ENCODE measurements around the gene THAP3.
"Not testable (repeated sequence)": the region's sequence is repeated elsewhere in the genome, so short reads cannot be mapped to it uniquely, and the experiment has no call there.

The THAP3 gene

DNA sequence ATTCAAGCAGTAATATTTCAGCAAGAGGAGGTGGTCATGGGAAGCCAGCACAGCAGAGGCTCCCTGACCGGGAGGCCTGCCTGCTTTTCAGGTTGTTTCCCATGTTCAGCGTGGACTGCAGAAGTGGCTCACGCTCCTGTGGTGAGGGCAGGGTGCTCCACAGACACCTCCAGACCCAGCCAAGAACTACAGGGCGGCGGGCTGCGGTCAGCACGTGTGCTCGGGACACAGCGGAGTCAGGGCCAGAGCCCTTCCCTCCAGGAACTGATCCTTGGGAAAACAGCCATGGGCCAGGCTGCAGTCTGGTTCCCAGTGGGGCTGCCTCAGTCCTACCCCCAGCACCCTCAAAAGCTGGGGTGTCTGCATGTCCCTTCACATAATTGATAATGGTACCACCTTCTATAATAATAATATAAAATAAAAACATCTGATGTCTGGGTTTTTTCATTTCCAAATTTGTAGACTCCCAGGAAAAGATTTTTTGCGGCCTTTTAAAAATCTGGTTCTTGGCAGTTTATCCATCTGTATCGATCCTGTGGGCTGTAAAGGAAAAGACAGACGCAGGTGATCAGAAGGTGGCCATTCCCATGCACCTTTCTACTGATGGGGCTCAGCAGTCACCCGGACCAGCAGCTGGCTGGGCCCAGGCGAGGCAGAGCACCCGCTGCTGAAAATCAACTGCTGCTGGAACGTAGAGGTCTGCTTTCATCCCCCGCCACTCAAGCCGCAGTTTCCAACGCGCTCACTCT lies 10.7 kb downstream of the THAP3 start:
- DNase-seq (ENCODE audit: low read depth) = no peak

DNA sequence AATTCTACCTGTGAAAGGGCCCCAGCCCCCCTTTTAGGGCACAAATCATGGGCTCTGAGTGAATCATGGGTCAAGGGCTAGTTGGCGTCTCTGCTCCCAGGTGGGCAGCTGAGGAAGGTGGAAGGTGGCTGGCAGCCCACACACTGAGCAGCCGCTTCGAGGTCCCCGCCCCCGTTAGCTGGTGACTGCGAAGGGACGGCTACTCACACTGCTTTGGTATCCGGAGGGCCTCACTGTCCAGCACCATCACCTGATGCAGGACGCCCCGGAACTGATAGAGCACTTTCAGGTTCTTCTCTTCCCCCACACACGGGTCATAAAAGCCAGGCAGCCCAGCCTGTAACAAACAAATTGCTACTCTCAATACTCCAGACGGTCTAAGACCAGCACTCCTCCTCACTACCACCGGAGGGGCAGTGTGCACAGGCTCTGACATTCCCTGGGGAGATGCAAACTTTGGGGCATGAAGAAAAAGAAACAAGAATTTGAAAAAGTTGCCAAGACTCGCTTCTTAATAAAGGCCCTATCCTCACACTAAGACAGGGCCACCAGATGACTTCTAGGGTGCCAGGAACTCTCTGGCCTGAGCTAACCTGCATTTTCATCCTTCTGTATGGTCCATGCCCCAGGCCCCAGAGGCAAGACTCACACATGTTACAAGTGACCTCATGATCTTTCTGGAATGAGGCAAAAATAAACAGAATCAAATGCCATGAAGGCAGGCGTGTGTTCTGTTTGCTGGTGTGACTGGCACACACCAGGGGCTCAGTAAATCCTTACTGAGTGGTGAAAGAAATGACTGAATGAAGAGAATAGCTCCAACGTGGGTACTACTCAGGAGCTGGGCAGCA lies 11.5 kb downstream of the THAP3 start:
- DNase-seq (ENCODE audit: low read depth) = no peak

DNA sequence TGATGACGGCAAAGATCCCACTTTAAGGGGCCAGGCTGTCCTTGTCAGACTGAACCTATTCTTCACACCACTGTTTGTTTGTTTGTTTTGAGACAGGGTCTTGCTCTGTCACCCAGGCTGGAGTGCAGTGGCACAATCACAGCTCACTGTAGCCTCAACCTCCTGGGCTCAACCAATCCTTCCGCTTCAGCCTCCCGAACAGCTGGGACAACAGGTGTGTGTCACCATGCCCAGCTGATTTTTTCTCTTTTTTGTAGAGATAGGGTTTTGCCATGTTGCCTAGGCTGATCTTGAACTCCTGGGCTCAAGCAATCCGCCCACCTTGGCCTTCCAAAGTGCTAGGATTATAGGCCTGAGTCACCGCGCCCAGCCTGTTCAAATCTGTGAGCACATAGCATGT lies 12.1 kb downstream of the THAP3 start:
- DNase-seq (ENCODE audit: low read depth) = not testable (repeated sequence)

DNA sequence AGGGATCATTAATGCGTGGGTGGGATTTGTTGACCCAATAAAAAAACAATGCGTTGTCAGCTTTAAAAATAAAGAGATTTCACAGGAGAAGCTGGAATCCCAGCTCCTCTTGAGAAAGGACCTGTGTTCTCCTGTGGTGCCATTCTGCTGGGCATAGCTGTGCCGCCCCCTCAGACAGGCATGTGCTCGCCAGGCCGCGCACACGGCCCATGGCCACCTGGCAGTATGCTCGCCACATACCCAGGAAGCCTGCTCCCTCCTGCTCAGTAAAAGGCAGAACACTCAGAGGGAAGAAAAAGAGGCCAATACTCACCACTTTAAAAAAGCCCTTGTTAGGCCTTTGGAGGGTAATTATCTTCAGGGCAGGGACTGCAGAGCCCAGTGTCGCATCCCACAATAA lies 13.1 kb downstream of the THAP3 start:
- no peak for DNase-seq (ENCODE audit: low read depth)

DNA sequence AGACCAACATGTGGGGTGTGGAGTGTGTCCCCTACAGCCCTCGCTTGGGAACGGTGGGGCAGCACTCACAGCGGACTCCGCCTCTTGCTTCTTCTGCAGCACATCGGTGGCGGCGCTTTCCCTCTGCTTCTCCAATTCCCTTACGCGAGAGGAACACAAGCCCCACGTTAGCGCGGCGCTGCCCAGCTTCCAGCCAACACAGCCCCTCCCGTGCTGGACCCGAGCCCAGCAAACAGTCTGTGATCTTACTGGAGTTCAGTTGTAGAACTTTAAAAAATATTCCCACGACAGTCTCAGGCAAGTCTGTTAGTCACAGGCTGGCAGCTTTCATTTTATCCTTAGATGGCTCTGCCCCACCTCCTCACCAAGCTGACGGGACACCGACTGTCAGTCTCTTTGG lies 13.6 kb downstream of the THAP3 start:
- DNase-seq (ENCODE audit: low read depth) = no peak

DNA sequence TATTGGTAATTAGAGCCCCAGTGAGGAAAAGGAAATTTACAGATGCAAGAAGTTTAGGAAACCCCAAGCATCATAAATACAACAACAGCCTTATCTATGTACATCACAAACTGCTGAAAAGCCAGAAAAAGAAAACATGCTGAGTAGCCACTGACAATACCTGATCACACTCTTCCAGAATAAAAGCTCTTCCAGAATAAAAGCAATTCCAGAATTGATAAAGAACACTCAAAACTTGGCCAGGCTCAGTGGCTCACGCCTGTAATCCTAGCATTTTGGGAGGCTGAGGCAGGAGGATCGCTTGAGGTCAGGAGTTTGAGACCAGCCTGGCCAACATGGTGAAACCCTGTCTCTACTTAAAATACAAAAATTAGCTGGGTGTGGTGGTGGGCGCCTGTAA lies 16.2 kb downstream of the THAP3 start:
- not testable (repeated sequence) for DNase-seq (ENCODE audit: low read depth)

DNA sequence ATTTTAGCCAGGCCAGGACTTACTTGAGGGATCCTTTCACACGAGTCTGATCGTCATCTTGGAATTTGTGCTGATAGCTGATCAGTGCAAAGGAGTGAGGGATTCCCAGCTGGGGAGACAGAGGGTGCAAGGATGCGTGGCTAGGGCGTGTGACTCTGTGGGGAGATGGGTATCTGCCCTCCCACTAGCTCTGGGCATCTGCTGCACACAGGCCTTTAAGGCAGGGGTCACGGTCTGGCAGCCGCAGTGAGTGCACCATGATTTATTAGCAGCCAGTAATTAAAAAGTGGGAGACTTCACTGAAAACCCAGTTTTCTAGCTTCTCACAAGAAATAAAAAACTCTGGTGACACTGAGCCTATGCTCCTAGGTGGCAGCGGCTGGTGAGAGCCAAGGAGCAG lies 20.4 kb downstream of the THAP3 start:
- DNase-seq (ENCODE audit: low read depth) = no peak

DNA sequence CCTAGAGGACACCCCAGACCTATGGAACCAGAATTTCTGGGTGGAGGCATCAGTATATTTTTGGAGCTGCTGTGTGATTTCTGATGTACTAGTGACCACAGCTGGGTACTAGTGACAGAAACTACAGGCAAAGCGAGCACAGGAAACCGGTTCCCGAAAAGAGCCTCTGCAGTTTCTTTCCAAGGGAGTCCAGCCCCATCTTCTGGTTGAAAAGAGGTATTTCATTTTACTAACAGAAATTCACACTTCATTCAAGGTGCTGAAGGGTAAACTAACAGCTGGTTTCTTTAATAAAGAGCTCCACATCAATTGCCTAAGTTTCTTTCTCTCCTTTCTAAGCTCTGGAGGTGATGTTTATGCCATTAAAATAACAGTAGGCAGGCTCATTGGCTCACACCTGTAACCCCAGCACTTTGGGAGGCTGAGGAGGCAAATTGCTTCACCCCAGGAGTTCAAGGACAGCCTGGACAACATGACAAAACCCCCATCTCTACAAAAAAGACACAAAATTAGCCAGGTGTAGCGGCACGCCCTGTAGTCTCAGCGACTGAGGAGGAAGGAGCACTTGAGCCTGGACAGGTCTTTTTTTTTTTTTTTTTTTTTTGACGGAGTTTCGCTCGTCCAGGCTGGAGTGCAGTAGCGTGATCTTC lies 22.0 kb downstream of the THAP3 start:
- DNase-seq (ENCODE audit: low read depth) = no peak

DNA sequence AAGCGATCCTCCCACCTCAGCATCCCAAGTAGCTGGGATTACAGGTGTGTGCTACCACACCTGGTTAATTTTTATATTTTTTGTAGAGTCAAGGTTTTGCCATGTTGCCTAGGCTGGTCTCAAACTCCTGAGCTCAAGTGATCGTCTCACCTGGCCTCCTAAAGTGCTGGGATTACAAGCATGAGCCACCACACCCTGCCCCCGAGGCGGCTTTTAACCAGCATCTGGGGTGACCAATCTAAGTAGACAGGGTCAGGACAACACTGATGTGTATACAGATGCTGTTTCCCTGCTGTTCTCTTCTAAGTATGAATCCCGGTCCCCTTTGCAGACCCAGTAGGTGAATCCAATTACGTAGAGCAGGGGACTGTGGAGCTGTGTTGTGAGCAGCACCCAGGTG lies 23.9 kb downstream of the THAP3 start:
- DNase-seq (ENCODE audit: low read depth) = no peak

DNA sequence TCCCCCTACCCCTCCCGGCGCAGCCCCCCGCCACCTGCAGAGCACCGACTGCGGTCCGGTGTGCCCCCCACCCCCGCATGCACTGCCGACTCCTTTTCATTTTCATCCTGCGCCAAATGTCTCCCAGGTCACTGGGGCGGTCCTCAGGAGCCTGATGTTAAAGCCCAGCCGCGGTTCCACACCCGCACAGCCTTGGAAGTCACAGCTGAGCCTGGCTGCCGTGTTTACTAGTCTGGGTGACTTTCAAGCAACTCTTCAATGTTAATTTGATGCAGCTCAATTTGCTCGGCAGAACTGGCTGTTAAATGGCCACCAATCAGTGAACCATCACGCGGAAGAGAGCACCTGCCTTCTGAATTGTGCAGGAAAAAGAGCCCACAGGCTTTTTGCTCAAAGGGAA lies 27.2 kb downstream of the THAP3 start:
- DNase-seq (ENCODE audit: low read depth) = no peak

DNA sequence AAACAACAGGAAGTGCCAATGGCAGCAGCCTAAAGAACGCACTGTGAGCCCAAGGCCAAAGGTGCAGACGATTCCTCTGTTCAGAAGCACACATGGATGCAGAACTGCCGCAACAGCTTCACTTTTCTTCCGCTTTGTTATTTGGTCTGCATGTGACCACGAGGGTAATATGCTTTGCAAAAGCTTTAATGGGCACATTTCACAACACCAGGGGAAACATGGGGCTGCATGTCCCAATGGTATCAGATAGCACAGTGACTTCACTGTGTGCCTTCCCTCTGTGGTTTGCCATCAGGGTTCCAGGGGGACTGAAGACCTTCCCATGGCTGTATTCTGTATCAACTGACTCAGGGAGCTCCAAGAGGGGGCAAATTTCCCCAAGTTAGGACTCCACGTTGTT lies 28.3 kb downstream of the THAP3 start:
- no peak for DNase-seq (ENCODE audit: low read depth)

DNA sequence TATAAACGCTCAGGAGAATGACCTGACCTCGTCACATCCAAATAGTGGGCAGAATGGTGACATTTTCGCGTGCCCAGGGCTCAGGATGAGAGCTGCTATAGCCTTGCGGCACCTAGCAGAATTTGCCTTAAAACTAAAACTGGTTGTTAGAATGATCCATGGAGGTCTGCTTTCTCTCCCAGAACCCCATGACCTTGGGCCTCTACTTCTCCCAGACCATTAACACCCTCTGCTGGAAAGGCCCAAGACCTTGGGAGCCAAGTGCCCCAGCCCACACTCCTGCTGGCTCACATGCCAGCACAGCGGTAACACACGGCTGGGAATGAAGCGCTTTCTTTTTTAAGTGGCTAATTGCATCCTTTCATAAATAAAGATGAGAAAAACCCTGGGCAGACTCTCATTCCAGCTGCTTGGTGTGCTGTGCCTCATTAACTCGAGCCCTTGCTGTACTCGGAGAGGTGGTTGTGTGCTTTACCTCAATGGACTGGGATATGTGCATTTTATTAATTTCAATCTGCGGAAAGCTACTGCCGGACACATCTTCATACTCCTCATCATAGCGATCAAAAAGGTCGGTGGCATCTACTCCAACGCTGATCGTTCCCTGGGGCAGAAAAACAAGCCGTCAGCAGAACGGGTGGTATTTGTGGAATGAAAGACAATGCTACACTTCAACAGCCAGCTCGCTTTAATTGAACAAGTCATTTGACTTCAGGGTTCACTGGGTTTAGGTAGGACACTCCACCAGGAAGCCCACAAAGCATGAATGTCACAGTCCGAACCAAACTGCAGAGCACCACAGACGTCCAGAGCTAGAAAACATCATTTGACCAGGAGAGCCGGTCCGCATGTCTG lies 29.0 kb downstream of the THAP3 start:
- DNase-seq (ENCODE audit: low read depth) = no peak

DNA sequence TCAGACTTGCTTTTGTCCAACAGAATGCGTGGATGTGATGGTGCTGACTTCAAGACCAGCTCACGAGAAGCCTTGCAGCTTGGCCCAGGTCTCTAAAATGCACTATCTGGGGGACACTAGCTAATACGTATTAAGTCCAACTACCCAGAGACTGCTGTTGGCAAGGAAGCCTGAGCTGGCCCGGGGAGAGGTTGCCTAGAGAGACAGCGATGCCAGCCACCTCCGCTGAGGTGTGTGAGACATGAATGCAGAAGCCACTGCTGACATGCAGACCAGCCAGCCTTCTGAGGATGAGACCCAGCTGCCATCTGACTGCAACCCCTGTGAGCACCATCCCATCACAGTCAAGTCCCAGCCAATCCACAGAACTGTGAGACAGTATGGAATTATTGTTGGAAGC lies 32.5 kb downstream of the THAP3 start:
- DNase-seq (ENCODE audit: low read depth) = no peak

DNA sequence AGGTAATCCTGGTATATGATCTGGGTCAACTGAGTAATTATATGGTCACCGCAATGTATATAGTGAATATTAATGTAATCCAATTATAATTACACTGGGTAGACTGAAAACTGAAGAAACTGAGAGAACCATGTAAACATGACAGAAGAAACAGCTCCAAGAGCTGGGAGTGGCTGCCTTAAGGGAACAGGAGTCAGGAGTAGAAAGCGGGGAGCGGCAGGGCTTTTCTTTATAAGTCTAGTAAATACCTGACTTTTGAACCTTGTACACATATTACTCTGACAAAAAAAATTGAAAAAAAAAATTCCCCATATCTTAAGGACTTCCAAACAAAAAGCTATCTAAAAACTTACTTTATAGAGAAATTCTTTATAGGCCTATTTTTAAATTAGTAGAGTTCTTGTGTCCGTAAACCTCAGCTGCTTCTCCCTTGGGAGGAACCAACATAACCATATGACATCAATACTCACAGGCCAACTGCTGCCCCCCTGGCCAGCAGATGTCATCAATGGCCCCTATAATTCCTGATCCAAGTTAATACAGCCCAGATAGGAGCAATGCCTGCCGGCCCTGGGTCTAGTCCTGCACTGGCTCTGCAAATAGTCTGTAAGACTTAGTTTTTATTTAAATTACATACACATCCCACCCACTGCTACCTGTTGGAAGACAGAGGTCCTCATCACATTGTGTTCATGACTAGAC lies 33.8 kb downstream of the THAP3 start:
- no peak for DNase-seq (ENCODE audit: low read depth)

DNA sequence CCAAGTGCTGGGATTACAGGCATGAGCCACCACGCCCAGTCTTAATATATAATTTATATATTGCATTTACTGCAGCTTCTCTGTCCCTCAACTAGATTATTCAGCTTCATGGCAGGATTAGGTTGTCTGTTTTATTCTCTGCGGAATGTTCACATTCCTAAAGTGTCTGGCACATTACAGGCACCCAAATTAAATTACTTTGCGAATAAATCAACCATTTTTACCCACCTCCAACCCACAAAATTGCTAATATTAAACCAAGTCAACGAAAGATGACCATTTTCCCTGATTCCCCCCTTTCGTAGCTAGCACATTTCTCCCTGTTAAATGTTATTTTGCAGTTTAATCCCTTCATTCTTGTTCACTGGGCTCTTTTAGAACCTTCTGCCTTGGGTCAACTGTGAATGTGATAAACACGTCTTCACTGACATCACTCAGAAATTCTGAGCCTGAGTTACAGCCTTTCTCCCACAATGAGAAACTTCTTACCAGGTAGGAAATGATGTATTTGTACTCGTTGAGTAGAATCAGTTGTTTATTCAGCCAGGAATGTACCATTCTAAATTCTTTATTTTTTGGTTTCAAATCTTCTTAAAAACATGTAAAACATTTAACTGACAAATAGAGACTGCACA lies 35.9 kb downstream of the THAP3 start:
- no peak for DNase-seq (ENCODE audit: low read depth)

DNA sequence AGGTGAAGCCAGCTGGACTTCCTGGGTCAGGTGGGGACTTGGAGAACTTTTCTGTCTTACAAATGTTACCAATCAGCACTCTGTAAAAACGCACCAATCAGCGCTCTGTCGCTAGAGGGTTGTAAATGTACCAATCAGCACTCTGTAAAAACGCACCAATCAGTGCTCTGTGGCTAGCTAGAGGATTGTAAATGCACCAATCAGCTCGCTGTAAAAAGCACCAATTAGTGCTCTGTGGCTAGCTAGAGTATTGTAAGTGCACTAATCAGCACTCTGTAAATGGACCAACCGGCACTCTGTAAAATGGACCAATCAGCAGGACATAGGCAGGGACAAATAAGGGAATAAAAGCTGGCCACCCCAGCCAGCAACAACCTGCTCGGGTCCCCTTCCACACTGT lies 37.8 kb downstream of the THAP3 start:
- DNase-seq (ENCODE audit: low read depth) = not testable (repeated sequence)

DNA sequence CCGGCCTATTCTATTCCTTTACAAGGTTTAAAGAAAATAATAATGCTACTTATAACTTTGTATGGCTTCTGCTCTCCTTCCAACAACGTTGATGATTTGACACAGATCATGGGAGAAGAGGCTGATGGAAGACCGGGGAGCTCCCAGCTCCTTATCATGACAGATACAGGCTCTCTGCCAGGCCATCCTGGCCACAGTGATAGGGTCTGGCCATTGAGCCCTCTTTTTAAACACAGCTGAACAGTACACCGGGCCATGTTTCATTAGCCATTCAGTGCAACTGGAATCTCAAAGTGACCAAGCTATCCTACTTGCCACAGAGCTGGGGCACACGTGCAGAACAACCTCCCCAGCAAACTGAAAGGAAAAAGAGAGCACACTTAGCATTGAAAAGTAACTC lies 42.0 kb downstream of the THAP3 start:
- DNase-seq (ENCODE audit: low read depth) = no peak

DNA sequence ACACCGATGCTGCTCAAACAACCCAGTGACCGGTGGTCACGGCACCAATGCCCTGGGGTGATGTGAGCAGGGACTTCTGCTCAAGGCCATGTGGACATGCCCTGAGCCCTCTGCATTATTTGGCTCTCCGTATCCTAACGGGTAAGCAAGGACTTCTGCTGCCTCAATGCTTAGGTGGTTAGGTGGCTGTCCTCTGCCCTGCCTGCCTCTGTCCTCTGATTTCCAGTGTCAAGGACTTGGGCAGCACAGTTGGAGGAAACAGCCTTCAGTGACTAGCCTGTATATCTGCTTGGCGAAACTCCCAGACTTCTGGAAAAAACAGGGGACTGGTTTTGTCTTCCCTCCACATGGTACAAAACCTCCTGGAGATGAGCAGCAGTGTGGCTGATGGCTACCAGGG lies 42.5 kb downstream of the THAP3 start:
- no peak for DNase-seq (ENCODE audit: low read depth)

DNA sequence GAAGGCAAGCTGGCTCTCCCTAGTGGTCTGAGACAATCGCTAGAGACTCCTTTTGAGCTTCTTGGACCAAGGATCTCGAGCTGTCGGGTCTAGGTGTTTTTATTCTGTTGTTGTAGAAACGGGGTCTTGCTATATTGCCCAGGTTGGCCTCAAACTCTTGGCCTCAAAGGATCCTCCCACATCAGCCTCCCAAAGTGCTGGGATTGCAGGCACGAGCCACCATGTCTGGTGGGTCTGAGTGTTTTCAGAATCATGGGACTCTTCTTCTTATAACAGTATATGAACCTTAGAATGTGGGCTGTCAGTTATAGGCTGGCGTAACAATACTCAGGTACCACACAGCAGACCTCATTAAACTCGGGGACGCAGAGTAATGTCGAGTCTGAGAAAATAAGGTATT lies 43.8 kb downstream of the THAP3 start:
- DNase-seq (ENCODE audit: low read depth) = no peak

DNA sequence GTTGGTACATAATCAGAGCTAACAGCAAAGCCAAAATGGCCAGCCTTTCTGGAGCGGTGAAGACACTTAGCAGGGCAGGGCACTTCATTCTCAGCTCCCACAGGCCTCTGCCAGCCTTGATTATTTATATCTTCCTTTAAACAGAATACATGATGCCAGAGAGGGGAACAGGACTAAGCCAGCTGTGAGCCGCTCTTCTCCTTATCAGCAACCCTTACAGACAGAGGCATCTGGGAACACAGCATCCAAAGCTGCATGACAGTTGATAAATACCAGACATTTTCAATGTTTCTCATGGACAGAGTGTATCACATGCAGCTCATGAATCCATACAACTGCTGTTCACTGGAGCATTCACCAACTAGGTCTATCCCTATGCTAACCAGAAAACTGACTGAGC lies 47.9 kb downstream of the THAP3 start:
- DNase-seq (ENCODE audit: low read depth) = no peak

DNA sequence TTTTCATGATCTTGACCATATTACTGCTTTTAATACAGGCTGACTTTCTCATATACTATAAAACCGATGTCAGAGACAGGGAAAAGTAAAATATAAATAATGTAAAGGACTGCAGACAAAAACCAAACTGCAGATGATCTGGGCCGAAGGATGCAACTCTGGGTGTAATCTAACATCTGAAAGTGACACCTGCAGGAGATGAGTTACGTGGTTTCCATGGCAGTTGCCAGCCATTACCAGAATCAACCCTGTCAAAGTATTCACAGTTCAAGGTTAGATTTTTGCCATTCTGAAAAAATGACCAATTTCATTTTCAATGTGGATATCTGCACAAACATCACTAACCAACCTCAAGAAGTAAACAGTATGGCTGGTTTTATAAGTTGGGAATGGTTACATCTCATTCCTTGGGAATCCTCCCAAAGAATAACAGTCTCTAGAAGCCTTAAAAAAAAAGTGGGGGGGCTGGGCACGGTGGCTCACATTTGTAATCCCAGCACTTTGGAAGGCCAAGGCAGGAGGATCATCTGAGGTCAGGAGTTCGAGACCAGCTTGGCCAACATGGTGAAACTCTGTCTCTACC lies 49.2 kb downstream of the THAP3 start:
- DNase-seq (ENCODE audit: low read depth) = no peak

Data from activated T-helper 1 cell treated with Interleukin-2 at 50 U/mL for 16 hours (primary cell).